Ovary (tissue), 3 donors: ENCODE data around the gene ABCA10.

Source experiments
- CTCF ChIP-seq, 3 donors: fragments of 450-650 bp in 2 of 3; fragments of 200-600 bp in 1 of 3; IDR thresholded peaks; one replicate each; pipeline versions ENCODE4 v1.5.1 to v1.8.0; 2016 to 2022; ENCODE audit warnings: antibody characterized with exemption in 3 of 3, mild to moderate bottlenecking in 1 of 3
- EP300 ChIP-seq: sonication (generic); formaldehyde crosslinking; IDR thresholded peaks from one replicate; pipeline ENCODE4 v1.6.1; 2017; ENCODE audit warnings: antibody characterized with exemption
- POLR2A ChIP-seq: fragments of 450-650 bp; IDR thresholded peaks from one replicate; pipeline ENCODE4 v1.6.1; 2017; ENCODE audit warnings: antibody characterized with exemption, mild to moderate bottlenecking, moderate library complexity
- donor health status: DM: no; HTN: no; CAD: no.

GRCh38 chr17:69269131-69269998 lies 40.7 kb upstream of the ABCA10 start:
- no peak for TF ChIP-seq CTCF (IDR thresholded peaks at IDR 0.05)
- no peak for TF ChIP-seq POLR2A
- no peak for TF ChIP-seq EP300
